Naive thymus-derived CD4-positive, alpha-beta T cell (primary cell): Measurements from ENCODE around the gene KLHL17. TPM values are rescaled to one million over a fixed set of nuclear protein-coding genes. Genes with fewer than 3 reads are reported as not detected.

Source experiments
- ATAC-seq: fragments of 150-1000 bp; cut with Tn5 transposase; 2 replicates; pipeline ENCODE4 v1.10.0; 2021; ENCODE audit warnings: mild to moderate bottlenecking, moderate library complexity
- CTCF ChIA-PET: fragments of 350-600 bp; sonication (Branson Sonifier 250); formaldehyde crosslinking; loops from one replicate; lab custom pipeline; 2021; ENCODE audit warnings: antibody characterized with exemption; lab: Charles Lee
- POLR2A ChIA-PET: fragments of 350-600 bp; sonication (Branson Sonifier 250); formaldehyde crosslinking; loops from one replicate; lab custom pipeline; 2021; ENCODE audit warnings: antibody characterized with exemption, inconsistent platforms; lab: Charles Lee
- DNase-seq, 9 donors: peaks; one replicate each; pipeline versions ENCODE4 v3.0.0 to v3.0.0-alpha.2; 2020 to 2022; ENCODE audit warnings: mixed read lengths in 1 of 9
- H3K27ac ChIP-seq: one replicate; pipeline ENCODE4 v1.7.0; 2013; ENCODE audit warnings: mild to moderate bottlenecking, low read depth, low read length, moderate library complexity
- H3K27me3 ChIP-seq, 2 donors: one replicate each; pipeline ENCODE4 v1.7.0; 2013; ENCODE audit warnings: low read length in 2 of 2, mild to moderate bottlenecking in 2 of 2, moderate library complexity in 2 of 2; ENCODE audit not compliant: control insufficient read depth in 2 of 2, insufficient read depth in 2 of 2
- H3K36me3 ChIP-seq, 3 experiments: 1 replicate in 2 of 3; 2 replicates in 1 of 3; pipeline ENCODE4 v1.7.0; 2013; ENCODE audit warnings: low read length in 3 of 3, mild to moderate bottlenecking in 3 of 3, moderate library complexity in 1 of 3; ENCODE audit not compliant: insufficient read depth in 3 of 3, control insufficient read depth in 2 of 3
- H3K4me1 ChIP-seq, 2 donors: one replicate each; pipeline ENCODE4 v1.7.0; 2013; ENCODE audit warnings: low read length in 2 of 2, mild to moderate bottlenecking in 2 of 2, moderate library complexity in 1 of 2; ENCODE audit not compliant: control insufficient read depth in 2 of 2, insufficient read depth in 2 of 2
- H3K4me3 ChIP-seq: 2 replicates; pipeline ENCODE4 v1.7.0; 2013; ENCODE audit warnings: mild to moderate bottlenecking, low read length
- H3K9me3 ChIP-seq, 3 experiments: 1 replicate in 2 of 3; 2 replicates in 1 of 3; pipeline ENCODE4 v1.7.0; 2013; ENCODE audit warnings: low read length in 3 of 3; ENCODE audit not compliant: control insufficient read depth in 2 of 3
- H3K27ac Mint-ChIP-seq, 9 donors: one replicate each; pipeline ENCODE4 v1.8.0; 2020 to 2022; ENCODE audit warnings: mixed read lengths in 9 of 9, mild to moderate bottlenecking in 8 of 9, moderate library complexity in 5 of 9, inconsistent platforms in 2 of 9
- H3K27me3 Mint-ChIP-seq, 5 donors: one replicate each; pipeline ENCODE4 v1.8.0; 2021 to 2022; ENCODE audit warnings: mixed read lengths in 5 of 5, mild to moderate bottlenecking in 1 of 5
- H3K36me3 Mint-ChIP-seq, 5 donors: one replicate each; pipeline ENCODE4 v1.8.0; 2020 to 2022; ENCODE audit warnings: mixed read lengths in 5 of 5, mild to moderate bottlenecking in 3 of 5, inconsistent platforms in 1 of 5
- H3K4me1 Mint-ChIP-seq, 7 donors: one replicate each; pipeline ENCODE4 v1.8.0; 2020 to 2022; ENCODE audit warnings: mixed read lengths in 7 of 7, mild to moderate bottlenecking in 3 of 7, inconsistent platforms in 1 of 7
- H3K4me3 Mint-ChIP-seq, 10 donors: one replicate each; pipeline ENCODE4 v1.8.0; 2020 to 2022; ENCODE audit warnings: mild to moderate bottlenecking in 10 of 10, mixed read lengths in 10 of 10, moderate library complexity in 6 of 10, inconsistent platforms in 2 of 10
- H3K9me3 Mint-ChIP-seq, 11 donors: one replicate each; pipeline ENCODE4 v1.8.0; 2020 to 2022; ENCODE audit warnings: mixed read lengths in 11 of 11, mild to moderate bottlenecking in 4 of 11, inconsistent platforms in 1 of 11, moderate library complexity in 1 of 11
- intact Hi-C, 2 donors: fragments of 100-400 bp; cut with micrococcal nuclease; formaldehyde crosslinking; loops; one replicate each; pipeline ENCODE4 v1.15.1; 2023
- polyA plus RNA-seq, 2 donors: library from polyadenylated mRNA; unstranded; fragments of 300-500 nt; fragmentation: Illumina TruSeq; gene quantifications; one replicate each; pipeline ENCODE4 v1.2.3, GENCODE V29; 2021
- total RNA-seq, 6 experiments: library from RNA in 5 of 6; stranded (reverse) in 5 of 6; gene quantifications; 1 replicate in 5 of 6; 2 replicates in 1 of 6; pipeline ENCODE4 v1.2.3 and lab custom pipeline; 2021 to 2026

KLHL17 gene
- total and polyA plus RNA-seq, 7 experiments from 2014 or later, result 0.58 to 34.2 (median 20.7) TPM

- H3K4me1 ChIP-seq, result no peaks in the 10 kb centered on the region
- ChIA-PET CTCF (no interaction called here), POLR2A (no interaction called here)
- peak overlapping the region in 1 of 9 donors; percentile 14 for H3K27ac Mint-ChIP-seq
- ATAC-seq, result no peak
- DNase-seq, result peak in 1 of 9 donors; percentile 2
- no peaks in the 10 kb centered on the region for H3K27me3 ChIP-seq
- peaks cover 0 to 3% (median 0%) of the 10 kb centered on the region in 11 donors for H3K9me3 Mint-ChIP-seq
- peaks cover 4 to 8% (median 6%) of the 10 kb centered on the region in 7 donors for H3K4me1 Mint-ChIP-seq
- no peak overlapping the region for H3K4me3 Mint-ChIP-seq
- H3K27me3 Mint-ChIP-seq, result peaks cover 22 to 48% (median 27%) of the 10 kb centered on the region in 5 donors
- H3K4me3 ChIP-seq, result no peak overlapping the region
- intact Hi-C loops, result no loop called here
- no peak overlapping the region for H3K27ac ChIP-seq
- no peaks in the 10 kb centered on the region for H3K36me3 Mint-ChIP-seq
- H3K9me3 ChIP-seq, result no peaks in the 10 kb centered on the region
- no peaks in the 10 kb centered on the region for H3K36me3 ChIP-seq
Measured at GRCh38 chr1:914131-914890, 46.1 kb upstream of the KLHL17 start.

- ChIA-PET CTCF (no interaction called here), POLR2A (no interaction called here)
- peaks cover 4 to 8% (median 6%) of the 10 kb centered on the region in 7 donors for H3K4me1 Mint-ChIP-seq
- peaks cover 0 to 3% (median 0%) of the 10 kb centered on the region in 11 donors for H3K9me3 Mint-ChIP-seq
- Histone ChIP-seq H3K4me3 (no peak overlapping the region), H3K9me3 (no peaks in the 10 kb centered on the region), H3K27me3 (no peaks in the 10 kb centered on the region), H3K36me3 (no peaks in the 10 kb centered on the region), H3K27ac (no peak overlapping the region), H3K4me1 (no peaks in the 10 kb centered on the region)
- peaks cover 22 to 50% (median 27%) of the 10 kb centered on the region in 5 donors for H3K27me3 Mint-ChIP-seq
- DNase-seq (no peak), ATAC-seq (no peak)
- intact Hi-C loops, result no loop called here
- no peak overlapping the region for H3K27ac Mint-ChIP-seq
- H3K36me3 Mint-ChIP-seq, result no peaks in the 10 kb centered on the region
- no peak overlapping the region for H3K4me3 Mint-ChIP-seq
Measured at GRCh38 chr1:914891-915280, 45.5 kb upstream of the KLHL17 start.

GRCh38 chr1:915295-916172, 44.9 kb upstream of the KLHL17 start:
- DNase-seq (peak in 1 of 9 donors; percentile 3), ATAC-seq (no peak)
- Mint-ChIP-seq H3K9me3 (peaks cover 0 to 3% (median 0%) of the 10 kb centered on the region in 11 donors), H3K36me3 (no peaks in the 10 kb centered on the region), H3K27me3 (peaks cover 28 to 55% (median 29%) of the 10 kb centered on the region in 5 donors), H3K4me1 (peaks cover 5 to 11% (median 8%) of the 10 kb centered on the region in 7 donors), H3K4me3 (no peak overlapping the region), H3K27ac (no peak overlapping the region)
- ChIA-PET CTCF (no interaction called here), POLR2A (no interaction called here)
- Histone ChIP-seq H3K27me3 (no peaks in the 10 kb centered on the region), H3K27ac (no peak overlapping the region), H3K4me1 (no peaks in the 10 kb centered on the region), H3K9me3 (no peaks in the 10 kb centered on the region), H3K4me3 (no peak overlapping the region), H3K36me3 (no peaks in the 10 kb centered on the region)
- intact Hi-C loops, result no loop called here

GRCh38 chr1:916173-917075, 44.0 kb upstream of the KLHL17 start:
- CTCF ChIA-PET, result no interaction called here
- H3K9me3 ChIP-seq, result no peaks in the 10 kb centered on the region
- Mint-ChIP-seq H3K27me3 (peaks cover 25 to 54% (median 27%) of the 10 kb centered on the region in 5 donors), H3K27ac (no peak overlapping the region), H3K4me1 (peaks cover 9 to 16% (median 14%) of the 10 kb centered on the region in 7 donors), H3K9me3 (no peaks in the 10 kb centered on the region), H3K4me3 (no peak overlapping the region), H3K36me3 (peaks cover 0 to 2% (median 0%) of the 10 kb centered on the region in 5 donors)
- no peak for ATAC-seq
- POLR2A ChIA-PET, result no interaction called here
- no peaks in the 10 kb centered on the region for H3K36me3 ChIP-seq
- DNase-seq, result peak in 1 of 9 donors; percentile 3
- H3K27me3 ChIP-seq, result peaks cover 0 to 8% of the 10 kb centered on the region in 2 donors
- no peak overlapping the region for H3K27ac ChIP-seq
- intact Hi-C loops, result no loop called here
- no peak overlapping the region for H3K4me3 ChIP-seq
- H3K4me1 ChIP-seq, result peaks cover 4 to 8% of the 10 kb centered on the region in 2 donors

- Mint-ChIP-seq H3K4me1 (peaks cover 11 to 19% (median 15%) of the 10 kb centered on the region in 7 donors), H3K27ac (no peak overlapping the region), H3K27me3 (peaks cover 27 to 54% (median 30%) of the 10 kb centered on the region in 5 donors), H3K36me3 (peaks cover 0 to 3% (median 0%) of the 10 kb centered on the region in 5 donors), H3K9me3 (no peaks in the 10 kb centered on the region), H3K4me3 (no peak overlapping the region)
- no peak overlapping the region for H3K27ac ChIP-seq
- ATAC-seq (no peak), DNase-seq (no peak)
- no peaks in the 10 kb centered on the region for H3K36me3 ChIP-seq
- H3K9me3 ChIP-seq, result no peaks in the 10 kb centered on the region
- intact Hi-C loops, result no loop called here
- H3K4me1 ChIP-seq, result peaks cover 4 to 10% of the 10 kb centered on the region in 2 donors
- no peak overlapping the region for H3K4me3 ChIP-seq
- CTCF ChIA-PET, result no interaction called here
- H3K27me3 ChIP-seq, result peaks cover 0 to 11% of the 10 kb centered on the region in 2 donors
- POLR2A ChIA-PET, result no interaction called here
Measured at GRCh38 chr1:917076-917459, 43.3 kb upstream of the KLHL17 start.

- Mint-ChIP-seq H3K4me3 (no peak overlapping the region), H3K36me3 (peaks cover 0 to 3% (median 0%) of the 10 kb centered on the region in 5 donors), H3K4me1 (peaks cover 8 to 18% (median 11%) of the 10 kb centered on the region in 7 donors), H3K27me3 (peaks cover 23 to 49% (median 32%) of the 10 kb centered on the region in 5 donors), H3K27ac (no peak overlapping the region), H3K9me3 (no peaks in the 10 kb centered on the region)
- H3K9me3 ChIP-seq, result no peaks in the 10 kb centered on the region
- no peak for ATAC-seq
- peaks cover 4 to 11% of the 10 kb centered on the region in 2 donors for H3K4me1 ChIP-seq
- CTCF ChIA-PET, result no interaction called here
- H3K4me3 ChIP-seq, result no peak overlapping the region
- DNase-seq, result no peak
- H3K27me3 ChIP-seq, result peaks cover 0 to 11% of the 10 kb centered on the region in 2 donors
- no peaks in the 10 kb centered on the region for H3K36me3 ChIP-seq
- intact Hi-C loops, result no loop called here
- H3K27ac ChIP-seq, result no peak overlapping the region
- POLR2A ChIA-PET, result no interaction called here
Measured at GRCh38 chr1:917466-918091, 42.8 kb upstream of the KLHL17 start.
